ENCODE measurements around the gene PSORS1C2.
"Not testable (repeated sequence)": the region's sequence is repeated elsewhere in the genome, so short reads cannot be mapped to it uniquely, and the experiment has no call there.

Gene PSORS1C2

DNA sequence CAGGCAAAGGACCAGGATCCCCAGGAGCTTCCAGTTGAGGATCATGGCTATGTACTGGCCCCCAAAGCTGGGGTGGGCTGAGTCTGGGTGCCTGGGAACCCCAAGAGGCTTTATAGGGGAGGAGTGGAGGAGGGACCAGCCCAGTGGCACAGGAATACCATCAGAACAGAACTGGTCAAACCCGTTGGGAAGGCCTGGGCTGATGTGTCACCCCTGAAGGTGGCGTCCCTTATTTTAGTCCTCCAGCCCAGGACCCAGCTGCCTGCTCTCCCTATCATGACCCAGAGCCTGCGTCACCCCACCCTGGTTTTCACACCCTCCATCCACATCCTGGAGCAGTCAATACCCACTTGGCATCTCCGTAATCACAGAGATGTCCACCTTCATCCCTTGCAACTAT is at the start of gene PSORS1C2:
Gene PSORS1C2, minus strand, starts transcription at position 85 of the 400 bp plus-strand sequence. Its CDS starts 40 bp downstream, at position 45.
- Histone ChIP-seq H3K36me3 (ENCODE audit: control insufficient read depth, insufficient read depth, low read length) (no peaks in the 10 kb centered on the region), H3K9ac (no peak within 1 kb of the TSS)
- TF ChIP-seq, protein P1, sequence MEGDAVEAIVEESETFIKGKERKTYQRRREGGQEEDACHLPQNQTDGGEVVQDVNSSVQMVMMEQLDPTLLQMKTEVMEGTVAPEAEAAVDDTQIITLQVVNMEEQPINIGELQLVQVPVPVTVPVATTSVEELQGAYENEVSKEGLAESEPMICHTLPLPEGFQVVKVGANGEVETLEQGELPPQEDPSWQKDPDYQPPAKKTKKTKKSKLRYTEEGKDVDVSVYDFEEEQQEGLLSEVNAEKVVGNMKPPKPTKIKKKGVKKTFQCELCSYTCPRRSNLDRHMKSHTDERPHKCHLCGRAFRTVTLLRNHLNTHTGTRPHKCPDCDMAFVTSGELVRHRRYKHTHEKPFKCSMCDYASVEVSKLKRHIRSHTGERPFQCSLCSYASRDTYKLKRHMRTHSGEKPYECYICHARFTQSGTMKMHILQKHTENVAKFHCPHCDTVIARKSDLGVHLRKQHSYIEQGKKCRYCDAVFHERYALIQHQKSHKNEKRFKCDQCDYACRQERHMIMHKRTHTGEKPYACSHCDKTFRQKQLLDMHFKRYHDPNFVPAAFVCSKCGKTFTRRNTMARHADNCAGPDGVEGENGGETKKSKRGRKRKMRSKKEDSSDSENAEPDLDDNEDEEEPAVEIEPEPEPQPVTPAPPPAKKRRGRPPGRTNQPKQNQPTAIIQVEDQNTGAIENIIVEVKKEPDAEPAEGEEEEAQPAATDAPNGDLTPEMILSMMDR (IDR thresholded peaks at IDR 0.05) = no peak

DNA sequence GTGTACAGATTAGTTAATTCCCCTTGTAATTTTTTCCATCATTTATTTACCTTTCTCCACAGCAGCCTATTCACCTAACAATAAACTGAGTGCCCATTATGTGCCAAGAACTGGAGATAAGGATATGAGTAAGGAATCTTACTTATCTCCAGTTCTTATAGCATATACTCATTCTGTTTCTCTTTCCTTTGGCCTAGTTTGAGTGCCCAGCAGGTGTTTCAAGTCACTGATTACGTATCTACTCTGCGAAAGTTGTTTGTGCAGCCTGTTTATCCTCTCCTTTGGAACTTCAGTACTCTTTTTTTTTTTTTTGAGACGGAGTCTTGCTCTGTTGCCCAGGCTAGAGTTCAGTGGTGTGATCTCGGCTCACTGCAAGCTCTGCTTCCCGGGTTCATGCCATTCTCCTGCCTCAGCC is 48.9 kb upstream of the PSORS1C2 start:
- Histone ChIP-seq H3K27me3 (ENCODE audit: control insufficient read depth, insufficient read depth, low read length) (no peaks in the 10 kb centered on the region), H3K4me3 (ENCODE audit: low read depth, low read length) (no peak overlapping the region), H2AFZ (no peak overlapping the region), H3K27ac (no peak overlapping the region), H3K4me1 (no peaks in the 10 kb centered on the region), H3K9ac (no peak overlapping the region), H3K9me3 (ENCODE audit: control insufficient read depth, low read length) (no peaks in the 10 kb centered on the region), H3K79me2 (no peaks in the 10 kb centered on the region), H3K4me2 (ENCODE audit: low read length) (no peak overlapping the region), H3K36me3 (ENCODE audit: control insufficient read depth, insufficient read depth, low read length) (no peaks in the 10 kb centered on the region)
- TF ChIP-seq, protein P1 (IDR thresholded peaks at IDR 0.05) = no peak

More for the DNA sequence above, at the start of gene PSORS1C2:
- Histone ChIP-seq H3K27me3 (ENCODE audit: control insufficient read depth, insufficient read depth, low read length) (no peaks in the 10 kb centered on the region), H3K4me2 (ENCODE audit: low read length) (no peak within 1 kb of the TSS), H2AFZ (peak within 1 kb of the TSS; percentile 85), H3K79me2 (no peaks in the 10 kb centered on the region), H3K9me3 (ENCODE audit: control insufficient read depth, low read length) (no peaks in the 10 kb centered on the region), H3K4me1 (no peaks in the 10 kb centered on the region), H3K27ac (no peak within 1 kb of the TSS), H3K4me3 (ENCODE audit: low read depth, low read length) (no peak within 1 kb of the TSS)

DNA sequence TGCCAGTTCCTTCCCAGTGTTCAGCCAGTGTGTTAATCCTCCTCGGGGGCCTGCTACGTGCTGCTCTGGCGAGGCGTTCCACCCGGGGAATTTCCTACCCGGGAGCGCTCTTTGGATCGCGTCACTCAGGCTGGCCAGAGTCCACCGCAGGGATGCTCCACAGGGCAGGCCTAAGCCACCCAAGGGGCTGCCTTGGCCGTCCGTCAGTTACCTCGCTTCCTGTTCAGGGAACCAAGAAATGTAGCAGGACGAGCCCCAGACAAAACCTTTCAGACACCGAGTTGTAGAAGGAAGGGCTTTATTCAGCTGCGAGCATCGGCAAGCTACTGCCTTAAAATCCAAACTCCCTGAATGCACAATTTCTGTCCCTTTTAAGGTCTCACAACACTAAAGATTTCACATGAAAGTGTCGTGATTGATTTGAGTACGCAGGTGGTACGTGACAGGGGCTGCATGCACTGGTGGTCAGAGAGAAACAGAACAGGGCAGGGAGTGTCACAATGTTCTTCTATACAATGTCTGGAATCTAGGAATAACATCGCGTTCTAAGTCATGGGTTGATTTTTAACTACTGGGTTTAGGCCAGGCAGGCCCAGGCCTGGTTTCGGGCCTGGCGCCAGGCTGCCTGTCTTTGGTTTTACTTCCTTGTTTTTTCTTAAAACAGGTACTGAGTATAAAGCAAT is 47.3 kb upstream of the PSORS1C2 start:
- peak overlapping the region; percentile 27 for H3K27ac ChIP-seq
- H3K36me3 ChIP-seq (ENCODE audit: control insufficient read depth, insufficient read depth, low read length) = no peaks in the 10 kb centered on the region
- TF ChIP-seq, protein P1 (IDR thresholded peaks at IDR 0.05) = no peak
- H3K4me3 ChIP-seq (ENCODE audit: low read depth, low read length) = no peak overlapping the region
- H3K9me3 ChIP-seq (ENCODE audit: control insufficient read depth, low read length) = no peaks in the 10 kb centered on the region
- H2AFZ ChIP-seq = no peak overlapping the region
- no peaks in the 10 kb centered on the region for H3K79me2 ChIP-seq
- no peak overlapping the region for H3K9ac ChIP-seq
- H3K4me2 ChIP-seq (ENCODE audit: low read length) = no peak overlapping the region
- no peaks in the 10 kb centered on the region for H3K27me3 ChIP-seq (ENCODE audit: control insufficient read depth, insufficient read depth, low read length)
- H3K4me1 ChIP-seq = no peaks in the 10 kb centered on the region

DNA sequence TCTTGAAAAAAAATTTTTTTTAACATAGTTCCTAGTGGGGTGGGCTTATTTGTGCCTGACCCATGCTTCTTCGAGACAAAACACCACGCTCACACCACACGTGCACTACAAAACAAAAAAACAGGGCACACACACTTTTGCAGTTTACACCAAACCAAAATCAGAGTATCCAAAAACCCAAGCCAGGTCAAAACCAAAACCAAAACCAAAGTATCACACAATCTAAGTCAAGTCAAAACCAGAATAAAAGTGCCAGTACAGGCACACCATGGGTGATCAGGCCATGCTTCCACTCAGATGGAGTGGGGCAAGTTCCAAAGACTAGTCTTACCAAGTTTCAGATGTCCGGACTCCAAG is 46.8 kb upstream of the PSORS1C2 start:
- H3K36me3 ChIP-seq (ENCODE audit: control insufficient read depth, insufficient read depth, low read length); H2AFZ ChIP-seq; H3K79me2 ChIP-seq; H3K4me1 ChIP-seq; H3K27me3 ChIP-seq (ENCODE audit: control insufficient read depth, insufficient read depth, low read length); H3K9ac ChIP-seq; H3K9me3 ChIP-seq (ENCODE audit: control insufficient read depth, low read length); H3K4me3 ChIP-seq (ENCODE audit: low read depth, low read length); H3K4me2 ChIP-seq (ENCODE audit: low read length): not testable (repeated sequence)
- H3K27ac ChIP-seq = peak overlapping the region; percentile 27

DNA sequence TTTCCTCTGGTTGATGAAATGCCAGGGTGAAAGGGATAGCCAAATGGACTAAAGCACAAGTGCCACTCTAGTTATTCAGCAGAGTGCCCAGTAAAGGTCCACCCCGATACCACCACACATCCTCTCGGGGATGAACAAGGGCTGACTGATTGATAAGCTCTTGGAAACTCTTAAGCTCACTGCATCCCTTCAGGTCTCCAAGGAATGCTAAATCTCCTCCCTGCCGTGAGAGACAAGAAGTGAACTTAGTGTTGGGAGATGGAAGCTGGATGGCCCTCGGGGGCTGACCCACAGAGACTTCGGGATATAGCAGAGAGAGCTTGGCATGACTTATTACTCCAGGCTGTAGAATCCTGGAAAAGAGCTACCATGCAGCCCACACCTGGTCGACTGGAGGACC is 45.0 kb upstream of the PSORS1C2 start:
- not testable (repeated sequence) for H2AFZ ChIP-seq; H3K27ac ChIP-seq; H3K79me2 ChIP-seq; H3K9me3 ChIP-seq (ENCODE audit: control insufficient read depth, low read length); H3K9ac ChIP-seq; H3K4me1 ChIP-seq; H3K36me3 ChIP-seq (ENCODE audit: control insufficient read depth, insufficient read depth, low read length); H3K27me3 ChIP-seq (ENCODE audit: control insufficient read depth, insufficient read depth, low read length); H3K4me3 ChIP-seq (ENCODE audit: low read depth, low read length); H3K4me2 ChIP-seq (ENCODE audit: low read length)

DNA sequence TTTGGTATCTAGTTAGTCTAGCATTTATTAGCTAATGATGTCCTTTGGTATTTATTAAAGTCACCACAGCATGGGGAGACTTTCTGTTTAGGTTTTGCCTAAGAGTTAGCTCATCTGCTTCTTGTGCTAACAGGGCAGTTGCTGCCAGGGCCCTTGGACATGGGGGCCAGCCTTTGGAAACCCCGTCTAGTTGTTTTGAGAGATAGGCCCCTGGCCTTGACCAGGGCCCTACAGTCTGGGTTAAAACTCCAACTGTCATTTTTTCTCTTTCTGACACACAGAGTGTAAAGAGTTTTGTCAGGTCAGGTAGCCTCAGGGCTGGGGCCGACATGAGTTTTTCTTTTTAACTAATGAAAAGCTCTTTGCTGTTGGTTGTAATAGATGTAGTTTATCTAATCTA is 44.4 kb upstream of the PSORS1C2 start:
- not testable (repeated sequence) for H3K9me3 ChIP-seq (ENCODE audit: control insufficient read depth, low read length); H3K79me2 ChIP-seq; H3K27ac ChIP-seq; H3K4me1 ChIP-seq; H3K4me2 ChIP-seq (ENCODE audit: low read length); H3K4me3 ChIP-seq (ENCODE audit: low read depth, low read length); H3K36me3 ChIP-seq (ENCODE audit: control insufficient read depth, insufficient read depth, low read length); H3K9ac ChIP-seq; H2AFZ ChIP-seq; H3K27me3 ChIP-seq (ENCODE audit: control insufficient read depth, insufficient read depth, low read length)

Measured in parathyroid adenoma (tissue), 2 donors.